Lower leg skin (tissue), 4 donors: ENCODE measurements around the gene CEACAM19. TPM values are rescaled to one million over a fixed set of nuclear protein-coding genes. Genes with fewer than 3 reads are reported as not detected.
"Not testable (repeated sequence)": the region's sequence is repeated elsewhere in the genome, so short reads cannot be mapped to it uniquely, and the experiment has no call there.

Experiments used
- DNase-seq, 2 donors: peaks; one replicate each; pipeline ENCODE4 v3.0.0-alpha.2; 2019; ENCODE audit warnings: low spot score in 2 of 2
- H3K4me3 ChIP-seq: fragments of 200-600 bp; sonication (generic); 2 replicates; pipeline ENCODE4 v1.5.1; 2017; ENCODE audit warnings: mild to moderate bottlenecking, low read depth; ENCODE audit not compliant: poor library complexity, severe bottlenecking
- CTCF ChIP-seq, 3 donors: fragments of 450-650 bp; IDR thresholded peaks; one replicate each; pipeline ENCODE4 v1.5.1; 2016; ENCODE audit warnings: antibody characterized with exemption in 3 of 3, mild to moderate bottlenecking in 3 of 3, moderate library complexity in 2 of 3
- POLR2A ChIP-seq, 2 donors: fragments of 450-650 bp; IDR thresholded peaks; one replicate each; pipeline ENCODE4 v1.6.1; 2016 to 2017; ENCODE audit warnings: antibody characterized with exemption in 2 of 2, mild to moderate bottlenecking in 1 of 2, moderate library complexity in 1 of 2
- WGBS, 2 donors: methylation state at CpG; one replicate each; pipeline ENCODE4 v1.1.5; 2018; 5-methylcytosine and 5-hydroxymethylcytosine counted together
- intact Hi-C: fragments of 100-400 bp; cut with DNase I; formaldehyde crosslinking; loops from one replicate; pipeline ENCODE4 v1.15.0; 2023; ENCODE audit warnings: low total_unique reads
- total RNA-seq, 4 donors: library from RNA; depleted of rRNA; stranded (reverse); fragments of >200 nt; gene quantifications; one replicate each; pipeline ENCODE4 v1.1.0, GENCODE V29; 2016

The CEACAM19 gene
- total RNA-seq, 4 donors from 2014 or later: 5.4 to 10.2 (median 8.0) TPM

DNA sequence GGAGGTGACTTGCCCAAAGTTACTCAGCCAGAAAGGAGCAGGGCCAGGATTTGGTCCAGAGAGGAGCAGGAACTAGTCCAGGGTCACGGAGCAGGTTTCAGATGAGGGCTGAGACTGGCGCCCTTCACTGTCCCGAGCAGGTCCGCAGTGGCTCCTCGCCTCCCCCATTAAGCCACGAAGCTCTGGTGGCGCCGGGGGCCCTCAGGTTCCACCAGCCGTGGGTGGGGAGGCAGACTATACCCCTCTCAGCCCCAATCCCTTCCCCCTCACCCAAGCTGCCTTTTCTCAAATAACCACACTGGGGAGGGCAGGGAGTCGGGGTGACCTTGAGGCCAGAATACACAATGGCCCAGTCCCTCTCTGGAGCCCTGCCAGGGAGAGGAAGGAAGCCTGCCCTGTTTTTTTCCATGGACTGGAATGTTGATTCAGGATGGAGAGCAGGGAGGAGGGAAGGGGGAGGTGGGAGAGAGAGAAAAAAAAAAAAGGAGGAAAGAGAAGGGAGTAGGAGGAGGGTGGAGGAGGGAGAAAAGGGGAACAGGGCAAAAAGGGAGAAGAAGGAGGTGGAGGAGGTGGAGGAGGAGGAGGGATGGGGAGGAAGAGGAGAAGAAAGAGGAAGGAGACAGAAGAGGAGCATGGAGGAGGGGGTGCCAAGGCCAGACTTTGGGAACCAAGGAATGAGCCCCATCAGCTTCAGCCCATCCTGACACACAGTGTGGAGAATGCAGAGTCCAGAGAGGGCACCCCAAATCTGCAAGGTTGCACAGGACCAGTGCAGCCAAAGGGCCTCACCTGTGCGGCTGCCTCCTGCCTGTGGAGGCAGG, 47.4 kb downstream of the CEACAM19 start:
- intact Hi-C loops: loop anchor here (5.0 kb wide), 1 partner anchor 114 kb away; no protein-coding TSS in a partner anchor
- H3K4me3 ChIP-seq: no peak overlapping the region
- WGBS, 2 donors: 46 to 54% methylated on average over 11 of the region's 11 CpGs
- no peak for DNase-seq
- TF ChIP-seq POLR2A (IDR thresholded peaks at IDR 0.05): no peak
- TF ChIP-seq CTCF (IDR thresholded peaks at IDR 0.05): no peak

GRCh38 chr19:44719262-44719701, 48.0 kb downstream of the CEACAM19 start:
- TF ChIP-seq CTCF (IDR thresholded peaks at IDR 0.05) (no peak), POLR2A (IDR thresholded peaks at IDR 0.05) (no peak)
- H3K4me3 ChIP-seq: no peak overlapping the region
- DNase-seq: no peak
- intact Hi-C loops: loop anchor here (5.0 kb wide), 1 partner anchor 113 kb away; no protein-coding TSS in a partner anchor
- WGBS, 2 donors: 81 to 83% methylated on average over 8 of the region's 8 CpGs

- not testable (repeated sequence) for H3K4me3 ChIP-seq, DNase-seq
- intact Hi-C loops: loop anchor here (5.0 kb wide), 1 partner anchor 52 kb away; no protein-coding TSS in a partner anchor
- WGBS, 2 donors: 92 to 95% methylated on average over 9 of the region's 9 CpGs
These were observed 49.1 kb downstream of the CEACAM19 start for GRCh38 chr19:44720396-44720795.

- DNase-seq: no peak
- no peak for TF ChIP-seq POLR2A (IDR thresholded peaks at IDR 0.05)
- TF ChIP-seq CTCF (IDR thresholded peaks at IDR 0.05): no peak
- WGBS, 2 donors: 80 to 85% methylated on average over 6 of the region's 6 CpGs
- intact Hi-C loops: loop anchor here (5.0 kb wide), 1 partner anchor 51 kb away; no protein-coding TSS in a partner anchor
- no peak overlapping the region for H3K4me3 ChIP-seq
These were observed 49.7 kb downstream of the CEACAM19 start for GRCh38 chr19:44720945-44721344.

DNA sequence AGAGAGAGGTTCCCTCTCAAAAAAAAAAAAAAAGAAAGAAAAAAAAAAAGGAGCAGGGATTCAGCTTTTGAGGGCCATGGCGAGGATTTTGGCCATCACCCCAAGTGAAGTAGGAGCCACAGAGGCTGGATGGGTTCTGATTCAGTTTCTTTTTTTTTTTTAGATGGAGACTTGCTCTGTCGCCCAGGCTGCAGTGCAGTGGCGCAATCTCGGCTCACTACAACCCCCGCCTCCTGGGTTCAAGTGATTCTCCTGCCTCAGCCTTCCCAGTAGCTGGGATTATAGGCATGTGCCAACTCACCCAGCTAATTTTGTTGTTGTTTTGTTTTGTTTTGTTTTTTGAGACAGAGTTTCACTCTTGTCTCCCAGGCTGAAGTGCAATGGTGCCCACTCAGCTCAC, 50.1 kb downstream of the CEACAM19 start:
- intact Hi-C loops: loop anchor here (5.0 kb wide), 1 partner anchor 51 kb away; no protein-coding TSS in a partner anchor

GRCh38 chr19:44722131-44723121, 51.1 kb downstream of the CEACAM19 start:
- intact Hi-C loops: loop anchor here (5.0 kb wide), 1 partner anchor 50 kb away; no protein-coding TSS in a partner anchor
- no peak for DNase-seq
- WGBS, 2 donors: 44 to 48% methylated on average over 21 of the region's 21 CpGs
- no peak overlapping the region for H3K4me3 ChIP-seq
- no peak for TF ChIP-seq CTCF (IDR thresholded peaks at IDR 0.05)

More for the DNA sequence above, 50.1 kb downstream of the CEACAM19 start:
- WGBS, 2 donors: 80 to 84% methylated on average over 5 of the region's 5 CpGs
- H3K4me3 ChIP-seq, DNase-seq: not testable (repeated sequence)
